Measurements from ENCODE around the gene ZNF317. TPM values are rescaled to one million over a fixed set of nuclear protein-coding genes. Genes with fewer than 3 reads are reported as not detected.
"Not testable (repeated sequence)": the region's sequence is repeated elsewhere in the genome, so short reads cannot be mapped to it uniquely, and the experiment has no call there.

Gene ZNF317
- total and polyA plus RNA-seq, 2 experiments from 2014 or later = 14.1 to 23.3 TPM

GRCh38 chr19:9189535-9189934, 49.3 kb downstream of the ZNF317 start:
- Histone ChIP-seq H3K27ac (no peak overlapping the region), H3K9me3 (ENCODE audit: low read depth) (no peaks in the 10 kb centered on the region), H3K4me3 (no peak overlapping the region), H3K36me3 (no peaks in the 10 kb centered on the region), H3K27me3 (no peaks in the 10 kb centered on the region), H3K4me1 (ENCODE audit: low read depth) (no peaks in the 10 kb centered on the region)
- DNase-seq (ENCODE audit: low read depth in 1 of 2, low spot score in 1 of 2) = no peak
- no peak for TF ChIP-seq CTCF (IDR thresholded peaks at IDR 0.05; ENCODE audit: low read depth, low read length)

GRCh38 chr19:9198044-9198443, 57.8 kb downstream of the ZNF317 start:
- H3K9me3 ChIP-seq (ENCODE audit: low read depth) = not testable (repeated sequence)

GRCh38 chr19:9205501-9206113, 65.4 kb downstream of the ZNF317 start:
- peak; percentile 84 for TF ChIP-seq CTCF (IDR thresholded peaks at IDR 0.05; ENCODE audit: low read depth, low read length)
- no peaks in the 10 kb centered on the region for H3K9me3 ChIP-seq (ENCODE audit: low read depth)
- no peaks in the 10 kb centered on the region for H3K36me3 ChIP-seq
- no peaks in the 10 kb centered on the region for H3K27me3 ChIP-seq
- H3K4me1 ChIP-seq (ENCODE audit: low read depth) = no peaks in the 10 kb centered on the region
- H3K27ac ChIP-seq = no peak overlapping the region
- peak; percentile 50 to 77 for DNase-seq (ENCODE audit: low read depth in 1 of 2, low spot score in 1 of 2)
- H3K4me3 ChIP-seq = no peak overlapping the region

More at GRCh38 chr19:9198044-9198443, 57.8 kb downstream of the ZNF317 start:
- not testable (repeated sequence) for H3K4me3 ChIP-seq; DNase-seq (ENCODE audit: low read depth in 1 of 2, low spot score in 1 of 2); H3K27me3 ChIP-seq; H3K4me1 ChIP-seq (ENCODE audit: low read depth); H3K36me3 ChIP-seq; H3K27ac ChIP-seq

Other genes starting within 250 kb of the ZNF317 start
- gene MUC16, start 130.0 kb upstream of the ZNF317 start, total RNA-seq = not detected in 2 replicates
- gene MUC16, start 130.0 kb upstream of the ZNF317 start, polyA plus RNA-seq = not detected in 2 replicates
- not detected in 2 replicates for gene OR1M1, start 53.3 kb upstream of the ZNF317 start, total RNA-seq
- gene OR1M1, start 53.3 kb upstream of the ZNF317 start, polyA plus RNA-seq = not detected in 2 replicates
- gene OR7G2, start 32.9 kb upstream of the ZNF317 start, total RNA-seq = not detected in 2 replicates
- not detected in 2 replicates for gene OR7G2, start 32.9 kb upstream of the ZNF317 start, polyA plus RNA-seq
- not detected in 2 replicates for gene OR7G1, start 24.6 kb upstream of the ZNF317 start, total RNA-seq
- not detected in 2 replicates for gene OR7G1, start 24.6 kb upstream of the ZNF317 start, polyA plus RNA-seq
- not detected in 2 replicates for gene OR7G3, start 13.4 kb upstream of the ZNF317 start, total RNA-seq
- not detected in 2 replicates for gene OR7G3, start 13.4 kb upstream of the ZNF317 start, polyA plus RNA-seq
- 0.04 and 0.15 TPM in 2 replicates for gene OR7D2, start 38.6 kb downstream of the ZNF317 start, total RNA-seq
- gene OR7D2, start 38.6 kb downstream of the ZNF317 start, polyA plus RNA-seq = 1.6 TPM in 1 of 2 replicates, not detected in the other
- gene OR7D4, start 79.2 kb downstream of the ZNF317 start, total RNA-seq = not detected in 2 replicates
- gene OR7D4, start 79.2 kb downstream of the ZNF317 start, polyA plus RNA-seq = not detected in 2 replicates
- not detected in 2 replicates for gene OR7E24, start 110.5 kb downstream of the ZNF317 start, total RNA-seq
- gene OR7E24, start 110.5 kb downstream of the ZNF317 start, polyA plus RNA-seq = not detected in 2 replicates
- 17.1 and 20.9 TPM in 2 replicates for gene ZNF699, start 169.4 kb downstream of the ZNF317 start, total RNA-seq
- gene ZNF699, start 169.4 kb downstream of the ZNF317 start, polyA plus RNA-seq = 3.2 and 5.5 TPM in 2 replicates
- gene ZNF559, start 183.8 kb downstream of the ZNF317 start, total RNA-seq = 3.1 and 3.4 TPM in 2 replicates
- 5.1 and 7.4 TPM in 2 replicates for gene ZNF559, start 183.8 kb downstream of the ZNF317 start, polyA plus RNA-seq
- gene ZNF177, start 222.6 kb downstream of the ZNF317 start, total RNA-seq = 2.9 and 3.9 TPM in 2 replicates
- gene ZNF177, start 222.6 kb downstream of the ZNF317 start, polyA plus RNA-seq = 3.6 and 3.7 TPM in 2 replicates